IPS-18a (cell line): ENCODE measurements around the gene F2R.

ENCODE experiments used
- H3K27ac ChIP-seq: one replicate; pipeline ENCODE4 v1.5.1; 2013; ENCODE audit warnings: low read length
- H3K27me3 ChIP-seq: one replicate; pipeline ENCODE4 v1.6.1; 2013; ENCODE audit warnings: mild to moderate bottlenecking, low read length; ENCODE audit not compliant: control insufficient read depth, insufficient read depth
- H3K36me3 ChIP-seq: one replicate; pipeline ENCODE4 v1.6.1; 2013; ENCODE audit warnings: low read depth, low read length; ENCODE audit not compliant: control insufficient read depth
- H3K4me1 ChIP-seq: one replicate; pipeline ENCODE4 v1.6.1; 2013; ENCODE audit warnings: low read depth, low read length; ENCODE audit not compliant: control insufficient read depth
- H3K4me3 ChIP-seq: one replicate; pipeline ENCODE4 v1.5.1; 2013; ENCODE audit warnings: low read length
- H3K9ac ChIP-seq: one replicate; pipeline ENCODE4 v1.6.1; 2013; ENCODE audit warnings: mild to moderate bottlenecking, low read length, moderate library complexity
- H3K9me3 ChIP-seq: one replicate; pipeline ENCODE4 v1.6.1; 2013; ENCODE audit warnings: low read depth, low read length; ENCODE audit not compliant: control insufficient read depth

Gene F2R

GRCh38 chr5:76681287-76681686 is 34.6 kb upstream of the F2R start:
- Histone ChIP-seq H3K27ac (no peak overlapping the region), H3K4me1 (no peaks in the 10 kb centered on the region), H3K9ac (no peak overlapping the region), H3K27me3 (no peaks in the 10 kb centered on the region), H3K4me3 (no peak overlapping the region), H3K36me3 (peaks cover 16% of the 10 kb centered on the region), H3K9me3 (no peaks in the 10 kb centered on the region)

GRCh38 chr5:76682387-76682786 is 33.5 kb upstream of the F2R start:
- Histone ChIP-seq H3K9me3 (no peaks in the 10 kb centered on the region), H3K4me1 (no peaks in the 10 kb centered on the region)

GRCh38 chr5:76683816-76684731 is 31.9 kb upstream of the F2R start:
- Histone ChIP-seq H3K27me3 (no peaks in the 10 kb centered on the region), H3K27ac (no peak overlapping the region), H3K4me3 (no peak overlapping the region), H3K36me3 (peaks cover 16% of the 10 kb centered on the region), H3K9ac (no peak overlapping the region), H3K9me3 (no peaks in the 10 kb centered on the region), H3K4me1 (no peaks in the 10 kb centered on the region)

More at GRCh38 chr5:76682387-76682786, 33.5 kb upstream of the F2R start:
- no peaks in the 10 kb centered on the region for H3K27me3 ChIP-seq
- H3K9ac ChIP-seq: no peak overlapping the region
- H3K27ac ChIP-seq: no peak overlapping the region
- H3K4me3 ChIP-seq: no peak overlapping the region
- peaks cover 16% of the 10 kb centered on the region for H3K36me3 ChIP-seq

GRCh38 chr5:76684756-76685519 is 31.0 kb upstream of the F2R start:
- no peaks in the 10 kb centered on the region for H3K4me1 ChIP-seq
- no peak overlapping the region for H3K27ac ChIP-seq
- H3K36me3 ChIP-seq: peaks cover 16% of the 10 kb centered on the region
- H3K4me3 ChIP-seq: no peak overlapping the region
- H3K9me3 ChIP-seq: no peaks in the 10 kb centered on the region
- no peak overlapping the region for H3K9ac ChIP-seq
- no peaks in the 10 kb centered on the region for H3K27me3 ChIP-seq

GRCh38 chr5:76685704-76686103 is 30.2 kb upstream of the F2R start:
- Histone ChIP-seq H3K36me3 (peaks cover 16% of the 10 kb centered on the region), H3K27me3 (no peaks in the 10 kb centered on the region), H3K4me1 (no peaks in the 10 kb centered on the region), H3K27ac (no peak overlapping the region), H3K9me3 (no peaks in the 10 kb centered on the region), H3K4me3 (no peak overlapping the region), H3K9ac (no peak overlapping the region)

GRCh38 chr5:76688212-76688611 is 27.7 kb upstream of the F2R start:
- H3K9ac ChIP-seq: no peak overlapping the region
- H3K4me1 ChIP-seq: no peaks in the 10 kb centered on the region
- no peak overlapping the region for H3K4me3 ChIP-seq
- no peaks in the 10 kb centered on the region for H3K9me3 ChIP-seq
- H3K27me3 ChIP-seq: no peaks in the 10 kb centered on the region
- H3K36me3 ChIP-seq: peaks cover 16% of the 10 kb centered on the region
- H3K27ac ChIP-seq: no peak overlapping the region

GRCh38 chr5:76688836-76689235 is 27.1 kb upstream of the F2R start:
- H3K36me3 ChIP-seq: peaks cover 13% of the 10 kb centered on the region
- H3K27ac ChIP-seq: no peak overlapping the region
- no peak overlapping the region for H3K4me3 ChIP-seq
- no peaks in the 10 kb centered on the region for H3K27me3 ChIP-seq
- no peak overlapping the region for H3K9ac ChIP-seq
- no peaks in the 10 kb centered on the region for H3K4me1 ChIP-seq
- no peaks in the 10 kb centered on the region for H3K9me3 ChIP-seq

- H3K9me3 ChIP-seq: no peaks in the 10 kb centered on the region
- no peak overlapping the region for H3K4me3 ChIP-seq
- no peaks in the 10 kb centered on the region for H3K27me3 ChIP-seq
- H3K9ac ChIP-seq: no peak overlapping the region
- no peak overlapping the region for H3K27ac ChIP-seq
- no peaks in the 10 kb centered on the region for H3K4me1 ChIP-seq
- peaks cover 6% of the 10 kb centered on the region for H3K36me3 ChIP-seq
These were observed 26.4 kb upstream of the F2R start for GRCh38 chr5:76689321-76690036.

GRCh38 chr5:76690037-76690679 is 25.8 kb upstream of the F2R start:
- no peak overlapping the region for H3K4me3 ChIP-seq
- H3K9ac ChIP-seq: no peak overlapping the region
- H3K27ac ChIP-seq: no peak overlapping the region
- no peaks in the 10 kb centered on the region for H3K27me3 ChIP-seq
- H3K4me1 ChIP-seq: no peaks in the 10 kb centered on the region
- H3K36me3 ChIP-seq: peaks cover 3% of the 10 kb centered on the region
- H3K9me3 ChIP-seq: no peaks in the 10 kb centered on the region

GRCh38 chr5:76690704-76691466 is 25.0 kb upstream of the F2R start:
- H3K9ac ChIP-seq: no peak overlapping the region
- H3K36me3 ChIP-seq: peaks cover 8% of the 10 kb centered on the region
- no peak overlapping the region for H3K4me3 ChIP-seq
- H3K27ac ChIP-seq: no peak overlapping the region
- no peaks in the 10 kb centered on the region for H3K4me1 ChIP-seq
- H3K27me3 ChIP-seq: no peaks in the 10 kb centered on the region
- no peaks in the 10 kb centered on the region for H3K9me3 ChIP-seq
